ENCODE measurements around the gene TMPRSS3.

Gene TMPRSS3

GRCh38 chr21:42395905-42396651 lies at the start of gene TMPRSS3:
Gene TMPRSS3 (minus strand): TSS chr21:42396052. CDS start chr21:42395417, 635 bp downstream.
- H3K9me3 ChIP-seq (ENCODE audit: insufficient read depth, low read length) = no peaks in the 10 kb centered on the region
- no peak within 1 kb of the TSS for H3K9ac ChIP-seq (ENCODE audit: low read length)
- H3K9me2 ChIP-seq (replicated peaks; ENCODE audit: insufficient read depth, low read length) = no peaks in the 10 kb centered on the region
- H2AFZ ChIP-seq (ENCODE audit: low read depth, low read length, severe bottlenecking) = no peak within 1 kb of the TSS
- no peaks in the 10 kb centered on the region for H3F3A ChIP-seq (ENCODE audit: insufficient read depth)
- no peaks in the 10 kb centered on the region for H3K36me3 ChIP-seq (ENCODE audit: low read length)
- no peaks in the 10 kb centered on the region for H3K27me3 ChIP-seq (ENCODE audit: low read length)
- TF ChIP-seq CTCF (IDR thresholded peaks at IDR 0.05; ENCODE audit: insufficient read depth, low read length, poor library complexity, severe bottlenecking) = no peak
- TF ChIP-seq EZH2phosphoT487 (conservative IDR thresholded peaks at IDR 0.05; ENCODE audit: low read length) = no peak
- H3K4me3 ChIP-seq (ENCODE audit: insufficient read depth, low read length, poor library complexity, severe bottlenecking) = no peak within 1 kb of the TSS
- no peak within 1 kb of the TSS for H3K4me2 ChIP-seq (ENCODE audit: low read depth, low read length, poor library complexity, severe bottlenecking)
- H3K79me2 ChIP-seq (ENCODE audit: insufficient read depth, low read length) = no peaks in the 10 kb centered on the region
- no peaks in the 10 kb centered on the region for H4K20me1 ChIP-seq (ENCODE audit: low read depth, low read length)
- H3K27ac ChIP-seq (ENCODE audit: low read depth, low read length) = no peak within 1 kb of the TSS

GRCh38 chr21:42445311-42445710 lies 49.5 kb upstream of the TMPRSS3 start:
- TF ChIP-seq EZH2phosphoT487 (conservative IDR thresholded peaks at IDR 0.05; ENCODE audit: low read length) (no peak), CTCF (IDR thresholded peaks at IDR 0.05; ENCODE audit: insufficient read depth, low read length, poor library complexity, severe bottlenecking) (no peak)
- no peaks in the 10 kb centered on the region for H3K36me3 ChIP-seq (ENCODE audit: low read length)

GRCh38 chr21:42444745-42445059 lies 48.9 kb upstream of the TMPRSS3 start:
- Histone ChIP-seq H3K36me3 (ENCODE audit: low read length) (no peaks in the 10 kb centered on the region), H3K27ac (ENCODE audit: low read depth, low read length) (no peak overlapping the region), H3K4me3 (ENCODE audit: insufficient read depth, low read length, poor library complexity, severe bottlenecking) (no peak overlapping the region), H2AFZ (ENCODE audit: low read depth, low read length, severe bottlenecking) (no peak overlapping the region), H3K9me3 (ENCODE audit: insufficient read depth, low read length) (no peaks in the 10 kb centered on the region), H3K9ac (ENCODE audit: low read length) (no peak overlapping the region), H3K27me3 (ENCODE audit: low read length) (no peaks in the 10 kb centered on the region), H3K4me2 (ENCODE audit: low read depth, low read length, poor library complexity, severe bottlenecking) (no peak overlapping the region), H3F3A (ENCODE audit: insufficient read depth) (no peaks in the 10 kb centered on the region), H3K9me2 (replicated peaks; ENCODE audit: insufficient read depth, low read length) (no peaks in the 10 kb centered on the region), H4K20me1 (ENCODE audit: low read depth, low read length) (no peaks in the 10 kb centered on the region), H3K79me2 (ENCODE audit: insufficient read depth, low read length) (no peaks in the 10 kb centered on the region)
- TF ChIP-seq CTCF (IDR thresholded peaks at IDR 0.05; ENCODE audit: insufficient read depth, low read length, poor library complexity, severe bottlenecking) (no peak), EZH2phosphoT487 (conservative IDR thresholded peaks at IDR 0.05; ENCODE audit: low read length) (no peak)

More at GRCh38 chr21:42445311-42445710, 49.5 kb upstream of the TMPRSS3 start:
- Histone ChIP-seq H3K4me3 (ENCODE audit: insufficient read depth, low read length, poor library complexity, severe bottlenecking) (no peak overlapping the region), H3K9me2 (replicated peaks; ENCODE audit: insufficient read depth, low read length) (no peaks in the 10 kb centered on the region), H3K4me2 (ENCODE audit: low read depth, low read length, poor library complexity, severe bottlenecking) (no peak overlapping the region), H3K27me3 (ENCODE audit: low read length) (no peaks in the 10 kb centered on the region), H3K79me2 (ENCODE audit: insufficient read depth, low read length) (no peaks in the 10 kb centered on the region), H4K20me1 (ENCODE audit: low read depth, low read length) (no peaks in the 10 kb centered on the region), H3K9ac (ENCODE audit: low read length) (no peak overlapping the region), H3K27ac (ENCODE audit: low read depth, low read length) (no peak overlapping the region), H3K9me3 (ENCODE audit: insufficient read depth, low read length) (no peaks in the 10 kb centered on the region), H3F3A (ENCODE audit: insufficient read depth) (no peaks in the 10 kb centered on the region), H2AFZ (ENCODE audit: low read depth, low read length, severe bottlenecking) (no peak overlapping the region)

All from SU-DHL-6 (cell line).